BJ (cell line): ENCODE data around the gene PCDHGC5. TPM values are rescaled to one million over a fixed set of nuclear protein-coding genes. Genes with fewer than 3 reads are reported as not detected.

ENCODE experiments used
- CTCF ChIA-PET: fragments of 350-600 bp; formaldehyde crosslinking; extraction: SDS; loops from one replicate; lab custom pipeline; 2021; ENCODE audit warnings: antibody characterized with exemption, inconsistent platforms; lab: Yijun Ruan, JAX
- POLR2A ChIA-PET: fragments of 300-600 bp; sonication (Branson Sonifier 250); formaldehyde crosslinking; extraction: SDS; loops from one replicate; lab custom pipeline; 2021; ENCODE audit warnings: antibody characterized with exemption; lab: Charles Lee
- DNase-seq: peaks from one replicate; pipeline ENCODE4 v3.0.0-alpha.2; 2011; ENCODE audit warnings: low read depth
- H3K27me3 ChIP-seq: 2 replicates; pipeline ENCODE4 v1.6.0; 2011; ENCODE audit warnings: low read length; ENCODE audit not compliant: control insufficient read depth, insufficient read depth
- H3K36me3 ChIP-seq: 2 replicates; pipeline ENCODE4 v1.5.1; 2011; ENCODE audit warnings: low read length; ENCODE audit not compliant: control insufficient read depth, insufficient read depth
- H3K4me3 ChIP-seq: 2 replicates; pipeline ENCODE4 v1.5.1; 2011; ENCODE audit warnings: low read depth, mild to moderate bottlenecking, control low read depth, low read length
- polyA plus RNA-seq: library from polyadenylated mRNA; depleted of rRNA; stranded (reverse); fragments of >200 nt; gene quantifications from 2 replicates; pipeline ENCODE4 v1.2.3, GENCODE V29; 2011
- TF ChIP-seq, protein P1 (sequence below): IDR thresholded peaks from 2 replicates; pipeline ENCODE4 v1.5.1; 2011; ENCODE audit warnings: low read depth, mild to moderate bottlenecking, control low read depth, inconsistent platforms, low read length, moderate library complexity; ENCODE audit not compliant: insufficient read depth

PCDHGC5 gene
- polyA plus RNA-seq, 1 experiment, result 1.6 TPM

- DNase-seq, result no peak
- Histone ChIP-seq H3K36me3 (peaks cover 9% of the 10 kb centered on the region; the same call in 1 of the 2 replicates), H3K27me3 (no peaks in the 10 kb centered on the region), H3K4me3 (0 out of 2 replicates have a peak within 1 kb of the TSS, but pooled peaks have one; percentile 13)
- CTCF ChIA-PET, result interaction anchor here (1.0 to 2.6 kb wide), 5 partner anchors 8 to 73 kb away, joined by 3 to 6 read pairs (median 5); no protein-coding TSS in a partner anchor
- TF ChIP-seq, protein P1, sequence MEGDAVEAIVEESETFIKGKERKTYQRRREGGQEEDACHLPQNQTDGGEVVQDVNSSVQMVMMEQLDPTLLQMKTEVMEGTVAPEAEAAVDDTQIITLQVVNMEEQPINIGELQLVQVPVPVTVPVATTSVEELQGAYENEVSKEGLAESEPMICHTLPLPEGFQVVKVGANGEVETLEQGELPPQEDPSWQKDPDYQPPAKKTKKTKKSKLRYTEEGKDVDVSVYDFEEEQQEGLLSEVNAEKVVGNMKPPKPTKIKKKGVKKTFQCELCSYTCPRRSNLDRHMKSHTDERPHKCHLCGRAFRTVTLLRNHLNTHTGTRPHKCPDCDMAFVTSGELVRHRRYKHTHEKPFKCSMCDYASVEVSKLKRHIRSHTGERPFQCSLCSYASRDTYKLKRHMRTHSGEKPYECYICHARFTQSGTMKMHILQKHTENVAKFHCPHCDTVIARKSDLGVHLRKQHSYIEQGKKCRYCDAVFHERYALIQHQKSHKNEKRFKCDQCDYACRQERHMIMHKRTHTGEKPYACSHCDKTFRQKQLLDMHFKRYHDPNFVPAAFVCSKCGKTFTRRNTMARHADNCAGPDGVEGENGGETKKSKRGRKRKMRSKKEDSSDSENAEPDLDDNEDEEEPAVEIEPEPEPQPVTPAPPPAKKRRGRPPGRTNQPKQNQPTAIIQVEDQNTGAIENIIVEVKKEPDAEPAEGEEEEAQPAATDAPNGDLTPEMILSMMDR, result no peak
- POLR2A ChIA-PET, result no interaction called here
Measured at GRCh38 chr5:141484641-141485311, 4.1 kb upstream of the PCDHGC5 start, which contains the start of gene PCDHGC4. PCDHGC4 (plus strand) TSS chr5:141485030; CDS start chr5:141485174, 144 bp downstream.

DNA sequence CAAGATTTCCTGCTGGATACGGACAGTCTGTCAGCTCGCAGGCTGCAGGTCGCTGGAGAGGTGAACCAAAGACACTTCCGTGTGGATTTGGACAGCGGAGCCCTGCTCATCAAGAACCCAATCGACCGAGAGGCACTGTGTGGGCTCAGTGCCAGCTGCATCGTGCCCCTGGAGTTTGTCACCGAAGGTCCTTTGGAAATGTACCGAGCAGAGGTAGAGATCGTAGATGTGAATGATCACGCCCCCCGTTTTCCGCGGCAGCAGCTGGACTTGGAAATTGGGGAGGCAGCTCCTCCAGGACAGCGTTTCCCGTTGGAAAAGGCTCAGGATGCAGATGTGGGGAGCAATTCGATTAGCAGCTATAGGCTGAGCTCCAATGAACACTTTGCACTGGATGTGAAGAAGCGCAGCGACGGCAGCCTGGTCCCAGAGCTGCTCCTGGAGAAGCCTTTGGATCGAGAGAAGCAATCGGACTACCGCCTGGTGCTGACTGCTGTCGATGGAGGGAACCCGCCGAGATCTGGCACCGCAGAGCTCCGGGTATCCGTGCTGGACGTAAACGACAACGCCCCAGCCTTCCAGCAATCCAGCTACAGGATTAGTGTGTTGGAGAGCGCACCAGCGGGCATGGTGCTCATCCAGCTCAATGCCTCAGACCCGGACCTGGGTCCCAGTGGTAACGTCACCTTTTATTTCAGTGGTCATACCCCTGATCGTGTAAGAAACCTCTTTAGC lies 3.4 kb upstream of the PCDHGC5 start:
- POLR2A ChIA-PET, result no interaction called here
- H3K4me3 ChIP-seq, result no peak overlapping the region

DNA sequence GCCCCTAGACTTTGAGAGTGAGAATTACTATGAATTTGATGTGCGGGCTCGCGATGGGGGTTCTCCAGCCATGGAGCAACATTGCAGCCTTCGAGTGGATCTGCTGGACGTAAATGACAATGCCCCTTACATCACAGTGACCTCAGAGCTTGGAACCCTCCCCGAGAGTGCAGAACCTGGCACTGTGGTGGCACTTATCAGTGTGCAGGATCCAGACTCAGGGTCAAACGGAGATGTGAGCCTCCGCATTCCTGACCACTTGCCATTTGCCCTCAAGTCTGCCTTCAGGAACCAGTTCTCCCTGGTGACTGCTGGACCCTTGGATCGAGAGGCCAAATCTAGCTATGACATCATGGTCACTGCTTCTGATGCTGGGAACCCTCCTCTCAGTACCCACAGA lies 2.8 kb upstream of the PCDHGC5 start:
- Histone ChIP-seq H3K4me3 (no peak overlapping the region), H3K27me3 (no peaks in the 10 kb centered on the region), H3K36me3 (peaks cover 11% of the 10 kb centered on the region)
- no peak for DNase-seq
- TF ChIP-seq, protein P1, result no peak
- ChIA-PET CTCF (interaction anchor here (1.0 to 2.2 kb wide), 7 partner anchors 8 to 75 kb away, joined by 3 to 7 read pairs (median 4); partner anchors contain the start of gene PCDHGC3), POLR2A (no interaction called here)

More for the DNA sequence above, 3.4 kb upstream of the PCDHGC5 start:
- peaks cover 10% of the 10 kb centered on the region for H3K36me3 ChIP-seq
- CTCF ChIA-PET, result interaction anchor here (1.5 to 2.2 kb wide), 4 partner anchors 9 to 72 kb away, joined by 3 to 7 read pairs (median 6); partner anchors contain the start of gene PCDHGC3
- DNase-seq, result no peak
- TF ChIP-seq, protein P1, result no peak
- no peaks in the 10 kb centered on the region for H3K27me3 ChIP-seq

DNA sequence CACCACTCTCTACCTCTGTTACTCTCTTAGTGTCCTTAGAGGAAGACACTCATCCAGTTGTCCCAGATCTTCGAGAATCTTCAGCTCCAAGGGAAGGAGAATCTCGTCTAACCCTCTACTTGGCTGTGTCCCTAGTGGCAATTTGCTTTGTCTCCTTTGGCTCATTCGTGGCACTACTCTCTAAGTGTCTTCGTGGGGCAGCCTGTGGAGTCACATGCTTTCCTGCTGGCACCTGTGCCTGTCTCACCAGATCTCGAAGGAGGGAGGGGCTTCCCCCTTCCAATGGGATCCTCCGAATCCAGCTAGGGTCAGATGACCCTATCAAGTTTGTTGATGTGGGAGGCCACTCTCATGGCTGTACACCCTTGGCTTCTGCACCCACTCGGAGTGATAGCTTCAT lies 1.8 kb upstream of the PCDHGC5 start:
- H3K27me3 ChIP-seq, result no peaks in the 10 kb centered on the region
- ChIA-PET POLR2A (interaction anchor here (0.6 kb wide), 1 partner anchor 74 kb away, joined by 4 read pairs; no protein-coding TSS in a partner anchor), CTCF (interaction anchor here (1.0 to 2.2 kb wide), 5 partner anchors 9 to 74 kb away, joined by 3 to 7 read pairs (median 3); partner anchors contain the start of gene PCDHGC3)
- no peak overlapping the region for H3K4me3 ChIP-seq
- no peak for DNase-seq
- H3K36me3 ChIP-seq, result peaks cover 14% of the 10 kb centered on the region
- TF ChIP-seq, protein P1, result no peak
